ENCODE measurements around the gene CRIM1.

The CRIM1 gene

DNA sequence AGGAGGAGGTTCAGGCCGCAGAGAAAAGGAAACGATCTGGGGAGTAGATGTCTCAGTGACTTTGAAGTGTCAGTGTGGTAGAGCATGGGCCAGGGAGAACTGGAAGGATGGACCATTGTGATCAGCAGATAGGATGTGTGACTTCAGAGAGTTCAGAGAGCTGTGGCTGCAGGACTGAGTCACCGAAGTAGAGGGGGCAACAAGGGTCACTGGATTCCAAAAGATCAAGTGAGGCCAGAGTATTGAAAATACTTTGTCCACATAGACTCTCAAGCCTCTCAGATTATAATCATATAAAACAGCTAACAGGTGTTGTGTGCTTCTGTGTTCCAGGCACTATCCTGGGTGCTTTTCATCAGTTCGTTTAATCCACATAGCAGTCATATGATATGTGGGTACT is 99.4 kb downstream of the CRIM1 start:
- Histone ChIP-seq H3K4me1 (ENCODE audit: low read length) (no peaks in the 10 kb centered on the region), H3K4me2 (ENCODE audit: low read depth, low read length) (no peak overlapping the region), H3K27ac (ENCODE audit: low read length) (no peak overlapping the region), H3K79me2 (ENCODE audit: low read length) (no peaks in the 10 kb centered on the region), H3K9me2 (replicated peaks; ENCODE audit: insufficient read depth, low read length) (no peaks in the 10 kb centered on the region), H3K9me3 (replicated peaks; ENCODE audit: insufficient read depth, low read length) (no peaks in the 10 kb centered on the region), H4K20me1 (ENCODE audit: insufficient read depth, low read length) (no peaks in the 10 kb centered on the region), H3K27me3 (replicated peaks; ENCODE audit: insufficient read depth, low read length) (no peaks in the 10 kb centered on the region), H2AFZ (ENCODE audit: low read length) (no peak overlapping the region), H3F3A (ENCODE audit: insufficient read depth, low read length) (no peaks in the 10 kb centered on the region), H3K4me3 (ENCODE audit: low read length) (no peak overlapping the region), H3K9ac (ENCODE audit: low read length) (no peak overlapping the region), H3K36me3 (replicated peaks; ENCODE audit: insufficient read depth, low read length) (no peaks in the 10 kb centered on the region)
- TF ChIP-seq EZH2phosphoT487 (IDR thresholded peaks at IDR 0.05; ENCODE audit: low read length): no peak
- TF ChIP-seq, protein P1, sequence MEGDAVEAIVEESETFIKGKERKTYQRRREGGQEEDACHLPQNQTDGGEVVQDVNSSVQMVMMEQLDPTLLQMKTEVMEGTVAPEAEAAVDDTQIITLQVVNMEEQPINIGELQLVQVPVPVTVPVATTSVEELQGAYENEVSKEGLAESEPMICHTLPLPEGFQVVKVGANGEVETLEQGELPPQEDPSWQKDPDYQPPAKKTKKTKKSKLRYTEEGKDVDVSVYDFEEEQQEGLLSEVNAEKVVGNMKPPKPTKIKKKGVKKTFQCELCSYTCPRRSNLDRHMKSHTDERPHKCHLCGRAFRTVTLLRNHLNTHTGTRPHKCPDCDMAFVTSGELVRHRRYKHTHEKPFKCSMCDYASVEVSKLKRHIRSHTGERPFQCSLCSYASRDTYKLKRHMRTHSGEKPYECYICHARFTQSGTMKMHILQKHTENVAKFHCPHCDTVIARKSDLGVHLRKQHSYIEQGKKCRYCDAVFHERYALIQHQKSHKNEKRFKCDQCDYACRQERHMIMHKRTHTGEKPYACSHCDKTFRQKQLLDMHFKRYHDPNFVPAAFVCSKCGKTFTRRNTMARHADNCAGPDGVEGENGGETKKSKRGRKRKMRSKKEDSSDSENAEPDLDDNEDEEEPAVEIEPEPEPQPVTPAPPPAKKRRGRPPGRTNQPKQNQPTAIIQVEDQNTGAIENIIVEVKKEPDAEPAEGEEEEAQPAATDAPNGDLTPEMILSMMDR (IDR thresholded peaks at IDR 0.05; ENCODE audit: low read length): no peak
- TF ChIP-seq EZH2 (optimal IDR thresholded peaks at IDR 0.05; ENCODE audit: low read depth, low read length): no peak
- DNase-seq: no peak

DNA sequence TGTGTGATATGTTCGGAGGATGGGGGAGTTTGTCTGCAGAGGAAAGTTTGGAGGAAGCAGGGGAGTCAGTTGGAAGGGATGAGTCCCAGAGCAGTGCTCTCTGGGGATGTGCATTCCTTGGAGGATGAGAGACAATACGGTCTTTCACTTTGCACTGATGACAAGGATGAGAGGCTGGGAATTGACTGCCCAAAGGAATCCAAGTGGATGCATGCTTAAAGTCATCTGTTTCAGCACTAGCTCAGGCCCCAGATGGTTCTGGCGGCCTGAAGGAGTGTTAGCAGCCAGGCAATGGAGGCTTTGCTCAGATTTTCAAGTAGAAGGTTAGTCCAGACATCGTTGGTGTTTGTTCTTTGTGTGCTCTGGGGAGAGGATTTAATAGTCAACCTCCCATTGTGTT is 100.2 kb downstream of the CRIM1 start:
- DNase-seq: no peak
- no peak overlapping the region for H3K4me2 ChIP-seq (ENCODE audit: low read depth, low read length)
- no peaks in the 10 kb centered on the region for H3K36me3 ChIP-seq (replicated peaks; ENCODE audit: insufficient read depth, low read length)
- H3K79me2 ChIP-seq (ENCODE audit: low read length): no peaks in the 10 kb centered on the region
- no peaks in the 10 kb centered on the region for H3F3A ChIP-seq (ENCODE audit: insufficient read depth, low read length)
- H3K27ac ChIP-seq (ENCODE audit: low read length): no peak overlapping the region
- H3K9me3 ChIP-seq (replicated peaks; ENCODE audit: insufficient read depth, low read length): no peaks in the 10 kb centered on the region
- no peaks in the 10 kb centered on the region for H3K27me3 ChIP-seq (replicated peaks; ENCODE audit: insufficient read depth, low read length)
- TF ChIP-seq EZH2 (optimal IDR thresholded peaks at IDR 0.05; ENCODE audit: low read depth, low read length) (no peak), EZH2phosphoT487 (IDR thresholded peaks at IDR 0.05; ENCODE audit: low read length) (no peak)
- TF ChIP-seq, protein P1 (IDR thresholded peaks at IDR 0.05; ENCODE audit: low read length): no peak
- H3K9me2 ChIP-seq (replicated peaks; ENCODE audit: insufficient read depth, low read length): no peaks in the 10 kb centered on the region
- H3K4me3 ChIP-seq (ENCODE audit: low read length): no peak overlapping the region
- H3K4me1 ChIP-seq (ENCODE audit: low read length): no peaks in the 10 kb centered on the region; the same call in 1 of the 2 replicates
- H2AFZ ChIP-seq (ENCODE audit: low read length): no peak overlapping the region
- H3K9ac ChIP-seq (ENCODE audit: low read length): no peak overlapping the region
- H4K20me1 ChIP-seq (ENCODE audit: insufficient read depth, low read length): no peaks in the 10 kb centered on the region

DNA sequence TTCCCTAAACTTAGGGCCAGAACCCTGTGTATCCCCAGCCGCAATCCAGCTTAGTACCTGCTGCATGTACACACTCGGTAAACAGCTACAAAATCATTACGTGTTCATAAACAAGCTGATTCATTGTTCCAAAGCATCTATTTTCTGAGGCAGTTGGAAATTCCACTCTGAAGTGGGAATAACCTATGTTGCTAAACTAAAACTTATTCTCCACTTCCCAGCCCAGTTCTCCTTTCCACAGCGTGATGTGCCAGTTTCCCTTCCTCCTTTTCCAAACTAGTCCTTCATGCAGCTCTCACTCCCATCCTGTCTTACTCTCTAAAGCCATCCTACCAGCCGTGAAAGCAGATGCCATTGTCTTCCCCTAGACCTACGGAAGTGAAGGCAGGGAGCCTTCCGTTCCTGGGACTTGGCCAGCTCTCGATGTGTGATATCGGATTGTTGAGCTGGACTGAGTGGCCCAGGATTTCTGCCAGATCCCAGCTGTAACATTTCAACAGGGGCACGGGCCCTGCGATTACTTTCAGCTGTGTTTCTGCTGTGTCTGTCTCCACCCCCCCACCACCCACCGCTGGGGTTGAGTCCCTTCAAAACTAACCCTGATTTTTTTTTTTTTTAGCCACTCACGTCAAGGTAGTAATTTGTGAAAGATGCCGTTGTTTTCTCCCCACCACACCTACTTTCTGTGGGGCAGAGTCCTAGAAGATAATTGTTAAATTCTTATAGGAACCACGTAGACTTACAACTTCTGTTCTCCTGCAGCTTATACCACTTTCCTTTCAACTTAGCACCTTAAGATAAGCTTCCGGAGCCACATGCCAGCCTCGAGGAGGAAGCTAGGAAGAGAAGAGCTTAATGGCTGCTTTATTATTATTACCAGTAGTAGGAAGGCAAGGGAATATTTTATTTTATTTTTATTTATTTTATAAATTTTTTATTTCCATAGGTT is 100.9 kb downstream of the CRIM1 start:
- no peak overlapping the region for H3K4me3 ChIP-seq (ENCODE audit: low read length)
- no peaks in the 10 kb centered on the region for H3K27me3 ChIP-seq (replicated peaks; ENCODE audit: insufficient read depth, low read length)
- H2AFZ ChIP-seq (ENCODE audit: low read length): no peak overlapping the region
- H3K79me2 ChIP-seq (ENCODE audit: low read length): no peaks in the 10 kb centered on the region
- H3K27ac ChIP-seq (ENCODE audit: low read length): no peak overlapping the region
- TF ChIP-seq, protein P1 (IDR thresholded peaks at IDR 0.05; ENCODE audit: low read length): no peak
- TF ChIP-seq EZH2 (optimal IDR thresholded peaks at IDR 0.05; ENCODE audit: low read depth, low read length): no peak
- no peak for TF ChIP-seq EZH2phosphoT487 (IDR thresholded peaks at IDR 0.05; ENCODE audit: low read length)
- H3K4me1 ChIP-seq (ENCODE audit: low read length): peaks cover 4% of the 10 kb centered on the region; the same call in 1 of the 2 replicates
- no peaks in the 10 kb centered on the region for H3K36me3 ChIP-seq (replicated peaks; ENCODE audit: insufficient read depth, low read length)
- DNase-seq: no peak
- no peaks in the 10 kb centered on the region for H3K9me3 ChIP-seq (replicated peaks; ENCODE audit: insufficient read depth, low read length)
- no peaks in the 10 kb centered on the region for H3K9me2 ChIP-seq (replicated peaks; ENCODE audit: insufficient read depth, low read length)
- no peak overlapping the region for H3K9ac ChIP-seq (ENCODE audit: low read length)
- H3F3A ChIP-seq (ENCODE audit: insufficient read depth, low read length): no peaks in the 10 kb centered on the region
- no peaks in the 10 kb centered on the region for H4K20me1 ChIP-seq (ENCODE audit: insufficient read depth, low read length)
- no peak overlapping the region for H3K4me2 ChIP-seq (ENCODE audit: low read depth, low read length)
